ENCODE measurements around the gene PIEZO1.

Gene PIEZO1

DNA sequence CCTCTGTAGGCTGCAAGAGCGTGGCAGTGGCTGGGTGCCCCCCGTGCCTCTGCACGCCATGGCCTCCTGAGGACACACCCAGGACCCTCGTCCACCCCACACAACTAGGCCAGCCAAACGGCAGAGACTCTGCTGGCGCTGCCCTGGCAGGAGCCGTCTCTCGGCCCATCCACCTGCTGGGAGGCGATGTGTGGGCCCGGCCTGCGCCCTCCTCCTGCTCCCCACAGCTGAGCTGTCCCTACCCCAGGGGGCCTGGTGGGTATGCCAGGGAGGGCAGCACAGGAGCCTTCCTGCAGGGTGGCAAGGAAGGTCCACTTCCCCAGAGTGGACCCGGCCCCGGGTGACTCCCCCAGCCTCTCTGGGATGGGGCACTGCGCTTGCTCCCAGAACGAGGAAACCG is 85.8 kb downstream of the PIEZO1 start:
- DNase-seq, result no peak

DNA sequence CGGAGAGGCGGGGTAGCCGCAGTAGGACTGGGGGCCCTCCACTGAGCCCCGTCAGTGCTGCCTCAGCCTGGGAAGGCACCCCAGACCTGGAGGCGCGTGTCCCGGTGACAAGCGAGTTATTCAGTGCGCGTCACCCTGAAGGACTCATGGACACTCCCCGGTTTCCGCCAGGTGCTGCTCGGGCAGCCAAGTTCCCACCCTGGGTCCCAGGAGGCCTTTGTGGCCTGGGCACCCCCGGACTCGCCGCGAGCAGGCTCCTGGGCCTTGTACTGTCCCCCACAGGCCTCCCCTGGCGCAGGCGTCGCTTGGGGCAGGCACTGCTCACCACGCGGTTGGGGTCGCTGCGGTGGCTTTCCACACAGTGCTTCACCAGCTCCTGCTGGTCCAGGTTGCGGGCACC is 86.4 kb downstream of the PIEZO1 start:
- DNase-seq, result no peak

DNA sequence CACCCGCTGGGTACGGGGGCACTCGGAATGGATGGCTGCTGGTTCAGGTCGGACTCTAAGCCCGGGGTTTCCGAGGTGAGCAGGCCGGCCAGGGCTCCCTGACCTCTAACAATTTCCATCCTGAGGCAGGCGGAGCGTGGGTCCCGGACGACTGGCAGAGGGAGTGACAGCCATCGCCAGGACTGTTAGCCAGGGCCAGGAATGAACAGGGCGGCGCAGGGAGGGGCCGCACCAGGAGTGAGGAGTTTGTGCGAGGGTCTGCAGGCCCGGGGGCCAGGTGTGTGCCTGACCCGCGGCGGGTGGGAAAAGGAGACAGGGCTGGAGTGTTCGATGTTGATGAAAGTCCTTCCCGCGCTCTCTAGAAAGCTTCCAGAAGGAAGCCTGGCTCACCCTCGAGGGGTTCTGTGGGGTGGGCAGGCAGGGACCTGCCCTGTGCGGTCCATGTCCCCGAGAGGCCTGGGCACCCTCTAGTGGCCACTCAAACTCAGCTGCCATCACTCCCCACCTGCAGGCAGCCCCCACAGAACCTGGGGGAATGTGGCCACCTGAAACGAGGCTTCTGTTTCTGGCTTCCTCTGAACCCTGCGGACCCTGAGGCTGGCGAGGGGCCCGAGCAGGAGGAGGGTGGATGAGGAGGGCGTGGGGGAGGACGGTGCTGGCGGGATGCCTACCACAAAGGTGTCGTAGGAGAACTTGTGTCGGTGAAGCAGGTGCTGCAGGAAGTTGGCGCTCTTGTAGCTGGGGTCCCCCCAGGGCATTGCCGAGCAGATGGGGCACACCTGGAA is 87.0 kb downstream of the PIEZO1 start:
- no peak for DNase-seq

DNA sequence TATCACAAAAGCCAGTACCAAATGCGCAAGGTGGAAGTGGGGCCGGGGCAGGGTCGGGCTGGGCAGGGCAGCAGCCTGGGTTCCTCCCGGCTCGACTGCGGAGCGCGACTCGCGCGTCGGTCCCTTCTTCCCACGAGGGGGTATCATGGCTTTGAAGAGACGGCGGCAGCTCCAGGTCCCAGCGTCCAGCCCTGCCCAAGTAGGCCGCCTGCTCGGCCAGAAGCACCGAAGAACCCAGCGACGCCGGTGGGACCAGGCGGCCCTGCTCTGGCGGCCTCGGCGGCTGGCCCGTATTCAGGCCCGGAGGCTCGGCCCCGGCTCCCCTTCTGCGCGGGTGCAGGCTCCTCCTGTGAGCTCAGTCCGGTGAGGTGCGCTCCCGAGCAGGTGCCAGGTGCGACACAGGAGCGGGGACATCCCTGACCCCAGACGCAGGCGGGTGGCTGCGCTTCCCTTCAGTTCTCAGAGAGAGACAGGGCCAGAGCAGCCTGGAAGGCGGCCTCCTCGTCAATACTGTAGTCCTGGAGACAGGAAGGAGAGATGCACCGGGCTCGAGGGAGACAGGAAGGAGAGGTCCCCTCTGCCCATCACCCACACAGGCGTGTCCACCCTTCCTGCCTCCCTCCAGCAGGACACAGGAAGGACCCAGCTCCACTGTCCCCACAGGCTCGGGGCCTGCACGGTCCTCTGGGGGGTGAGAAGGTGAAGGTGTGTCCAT is 87.7 kb downstream of the PIEZO1 start:
- DNase-seq, result no peak

DNA sequence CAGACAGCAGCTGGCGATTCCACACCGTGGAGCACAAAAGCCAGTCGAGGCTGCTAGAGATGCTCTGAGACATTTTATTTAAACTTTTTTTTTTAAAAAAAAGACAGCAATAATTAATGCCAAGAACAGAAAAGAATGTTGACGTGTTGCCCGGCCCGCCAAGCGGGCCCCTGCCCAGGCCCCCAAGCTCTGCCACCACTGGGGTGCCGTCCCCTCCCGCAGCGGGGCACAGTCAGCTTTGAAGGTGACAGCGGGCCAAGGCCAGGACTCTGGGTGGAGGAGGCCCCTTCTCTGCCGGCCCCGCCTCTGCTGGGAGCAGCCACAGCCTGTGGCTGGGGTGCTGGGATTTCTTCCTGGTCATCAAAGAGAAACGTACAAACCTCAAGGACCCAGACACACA is 88.6 kb downstream of the PIEZO1 start:
- no peak for DNase-seq

DNA sequence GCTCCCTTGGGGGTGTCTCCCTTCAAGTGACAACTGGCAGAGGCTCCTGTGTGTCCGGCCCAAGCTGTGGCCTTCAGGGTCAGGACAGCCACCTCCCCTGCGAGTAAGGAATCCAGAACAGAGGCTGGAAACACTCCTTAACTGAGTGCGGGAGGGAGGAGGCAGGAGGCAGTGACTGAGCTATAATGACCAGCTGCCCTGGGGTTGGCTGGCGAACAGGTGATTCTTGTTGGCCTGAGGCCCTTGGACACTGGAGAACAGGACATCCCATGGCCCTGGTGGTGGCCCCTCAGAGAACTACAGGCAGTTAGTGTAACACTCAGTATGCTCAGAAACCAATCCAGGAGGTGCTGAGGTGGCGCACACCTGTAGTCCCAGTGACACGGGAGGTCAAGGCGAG is 89.3 kb downstream of the PIEZO1 start:
- no peak for DNase-seq

DNA sequence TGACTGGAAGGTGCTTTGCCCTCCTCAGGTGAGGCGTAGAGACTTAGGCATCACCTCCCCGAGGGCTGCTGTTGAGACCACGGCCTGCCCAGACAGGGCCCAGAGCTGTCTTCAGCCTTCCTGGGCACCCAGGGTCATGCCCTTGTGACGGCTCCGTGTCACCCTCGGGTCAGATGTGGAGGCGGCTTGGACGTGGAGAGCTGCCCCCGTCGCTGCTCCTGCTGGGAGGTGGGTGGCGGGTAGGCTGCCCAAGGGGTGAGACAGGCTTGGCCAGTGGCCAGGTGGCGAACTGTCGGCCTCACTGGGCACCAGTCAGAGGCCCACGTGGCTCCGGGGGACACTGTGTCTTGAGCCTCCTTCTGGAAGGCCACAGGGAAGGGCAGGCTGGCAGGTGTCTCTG is 89.8 kb downstream of the PIEZO1 start:
- DNase-seq, result no peak

DNA sequence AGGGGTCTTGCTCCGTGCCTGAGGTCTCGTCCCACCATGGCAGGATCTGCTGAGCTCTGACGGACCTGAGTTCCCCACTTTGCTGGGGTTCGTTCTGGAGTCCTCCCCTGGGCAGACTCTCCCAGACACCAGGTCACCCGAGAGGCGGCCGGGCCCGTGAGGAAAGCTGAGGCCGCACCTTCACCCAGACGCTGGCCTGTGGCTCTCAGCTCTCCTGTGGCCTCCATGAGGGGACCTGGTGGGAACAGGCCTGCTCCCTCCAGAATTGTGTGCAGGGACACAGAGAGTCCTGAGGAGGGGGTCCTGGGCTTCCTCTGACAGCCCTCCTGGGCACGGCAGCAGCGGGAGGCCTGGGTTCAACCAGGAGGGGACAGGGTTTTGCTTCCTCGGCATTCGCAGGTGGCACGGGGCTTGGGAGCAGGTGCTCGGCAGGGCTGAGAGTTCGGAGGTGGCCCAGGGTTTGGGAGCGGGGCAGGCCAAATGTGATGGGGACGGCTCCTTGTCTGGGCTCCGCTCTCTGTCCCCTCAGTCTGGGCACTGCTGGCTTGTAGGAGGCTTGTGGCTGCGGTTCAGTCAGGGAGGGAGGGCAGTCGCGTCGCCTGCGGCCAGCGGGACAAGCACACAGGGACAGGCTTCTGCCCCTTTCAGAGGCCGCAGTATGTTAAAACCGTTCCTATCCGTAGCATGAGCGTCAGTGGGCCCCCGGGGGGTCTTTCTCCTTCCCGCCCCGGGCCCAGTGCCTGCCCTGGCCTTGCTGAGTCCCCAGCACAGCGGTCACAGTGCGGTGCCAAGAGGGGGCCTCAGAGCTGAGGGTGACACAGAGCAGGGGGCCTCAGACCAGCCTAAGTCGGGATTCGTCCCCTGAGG is 90.6 kb downstream of the PIEZO1 start:
- DNase-seq, result no peak

DNA sequence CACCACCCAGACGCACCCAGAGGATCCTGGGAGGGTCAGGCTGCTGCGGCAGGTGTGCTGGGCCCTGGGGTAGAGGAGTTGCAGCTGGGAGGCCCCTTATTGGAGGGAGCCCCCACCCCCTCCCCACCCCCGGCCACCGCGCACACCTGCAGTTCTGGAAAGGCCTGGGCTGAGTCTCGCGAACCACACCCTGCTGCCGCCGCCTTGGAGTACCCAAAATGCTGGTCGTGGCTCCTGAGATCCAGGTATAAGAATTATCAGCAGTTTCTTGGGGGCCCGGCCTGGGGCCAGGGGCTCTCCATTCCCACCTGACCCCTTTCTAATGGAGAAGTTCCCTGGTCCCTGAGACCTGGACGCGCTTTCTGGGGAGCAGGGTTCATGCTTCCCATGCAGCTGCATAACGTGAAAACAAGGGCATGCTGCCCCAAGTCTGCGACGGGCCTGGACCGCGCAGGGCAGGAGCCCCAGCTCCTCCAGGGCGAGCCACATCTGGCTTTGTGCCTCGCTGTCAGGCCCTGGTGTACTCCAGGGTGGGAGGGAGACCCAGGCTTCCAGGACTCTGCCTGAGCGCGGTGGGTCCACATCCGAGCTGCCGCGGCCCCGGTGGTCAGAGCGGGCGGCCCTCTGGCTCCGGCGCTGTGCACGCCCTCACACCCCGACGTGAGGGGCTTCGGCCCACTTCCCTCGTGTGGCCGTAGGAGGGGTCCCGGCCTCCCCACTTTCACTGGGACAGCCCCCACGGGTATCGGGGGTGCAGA is 91.4 kb downstream of the PIEZO1 start:
- DNase-seq, result no peak

DNA sequence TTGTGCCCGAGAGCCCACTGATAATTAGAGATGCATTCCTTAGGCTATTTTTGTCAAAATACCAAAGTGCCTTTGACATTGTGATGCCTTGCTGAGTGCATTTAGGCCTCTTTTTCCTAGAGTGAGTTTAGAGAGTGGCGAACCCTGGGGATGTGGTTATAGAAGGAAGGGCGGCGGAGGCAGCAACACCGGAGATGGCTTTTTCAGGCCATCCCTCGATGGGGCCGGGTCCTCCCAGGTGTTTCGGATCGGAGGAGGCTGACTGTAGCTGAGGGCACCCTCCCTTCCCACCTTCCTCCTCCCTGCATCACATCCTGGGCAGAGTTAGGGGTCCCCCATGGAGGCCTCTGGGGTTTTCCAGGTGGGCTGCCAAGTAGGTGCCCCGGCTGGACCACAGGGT is 92.2 kb downstream of the PIEZO1 start:
- DNase-seq, result no peak

DNA sequence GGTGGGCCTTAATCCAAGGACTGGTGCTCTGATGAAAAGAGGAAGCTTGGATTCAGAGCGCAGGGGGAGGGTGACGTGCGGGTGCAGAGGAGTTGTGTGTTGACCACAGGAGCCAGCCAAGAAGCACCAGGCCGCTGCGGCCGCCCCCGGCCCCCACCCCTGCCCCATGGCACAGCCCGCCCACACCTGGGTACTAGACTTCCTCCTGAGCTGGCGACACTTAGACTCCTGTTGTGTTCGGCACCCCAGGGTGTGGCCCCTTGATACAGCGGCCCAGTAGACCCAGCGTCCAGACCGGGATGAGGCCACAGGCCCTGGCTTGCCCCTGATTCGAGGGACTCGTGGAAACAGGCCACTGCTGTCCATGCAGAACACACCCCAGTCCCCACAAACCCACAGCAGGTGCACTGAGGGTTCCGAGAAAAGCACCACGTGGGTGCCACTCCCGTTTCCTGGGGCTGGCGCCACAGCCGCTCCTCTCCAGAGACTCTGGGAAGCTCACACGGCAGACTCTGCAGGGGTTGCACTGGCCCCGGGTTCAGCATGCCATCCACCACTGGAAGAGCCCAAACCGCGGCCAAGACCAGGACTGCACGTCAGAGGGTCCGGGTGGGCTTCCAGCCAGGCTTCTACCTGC is 93.0 kb downstream of the PIEZO1 start:
- no peak for DNase-seq

DNA sequence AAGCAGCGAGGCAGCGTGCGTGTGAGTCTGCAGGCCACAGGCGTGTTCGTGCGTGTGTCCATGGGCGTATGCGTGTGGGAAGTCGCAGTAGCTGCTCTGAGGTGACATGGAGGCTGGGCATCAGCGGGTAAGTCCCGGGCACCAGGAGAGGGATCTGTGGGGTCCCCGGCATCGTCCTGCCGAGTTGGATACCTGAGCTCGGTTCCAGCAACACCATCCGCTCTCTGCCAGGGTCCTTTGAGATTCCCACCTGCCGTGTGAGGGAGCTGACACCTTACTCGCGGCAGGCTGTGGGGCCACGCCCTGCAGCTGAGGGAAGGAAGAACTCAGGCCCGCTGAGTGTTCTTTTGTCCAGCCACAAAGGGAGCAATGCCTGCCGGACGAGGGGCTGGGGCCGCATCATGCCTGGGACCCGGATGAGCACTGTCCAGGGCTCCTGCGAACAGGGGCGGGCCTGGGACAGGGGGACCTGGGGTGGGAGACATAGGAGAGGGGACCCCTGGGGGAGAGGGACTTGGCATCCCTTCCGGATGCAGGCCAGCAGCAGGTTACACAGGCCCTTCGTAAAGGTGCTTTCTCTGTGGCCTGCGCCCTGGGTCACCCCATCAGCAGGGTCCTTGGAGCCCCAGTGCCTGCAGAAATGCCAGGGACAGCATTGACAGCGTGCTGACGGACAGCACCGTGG is 93.7 kb downstream of the PIEZO1 start:
- no peak for DNase-seq

DNA sequence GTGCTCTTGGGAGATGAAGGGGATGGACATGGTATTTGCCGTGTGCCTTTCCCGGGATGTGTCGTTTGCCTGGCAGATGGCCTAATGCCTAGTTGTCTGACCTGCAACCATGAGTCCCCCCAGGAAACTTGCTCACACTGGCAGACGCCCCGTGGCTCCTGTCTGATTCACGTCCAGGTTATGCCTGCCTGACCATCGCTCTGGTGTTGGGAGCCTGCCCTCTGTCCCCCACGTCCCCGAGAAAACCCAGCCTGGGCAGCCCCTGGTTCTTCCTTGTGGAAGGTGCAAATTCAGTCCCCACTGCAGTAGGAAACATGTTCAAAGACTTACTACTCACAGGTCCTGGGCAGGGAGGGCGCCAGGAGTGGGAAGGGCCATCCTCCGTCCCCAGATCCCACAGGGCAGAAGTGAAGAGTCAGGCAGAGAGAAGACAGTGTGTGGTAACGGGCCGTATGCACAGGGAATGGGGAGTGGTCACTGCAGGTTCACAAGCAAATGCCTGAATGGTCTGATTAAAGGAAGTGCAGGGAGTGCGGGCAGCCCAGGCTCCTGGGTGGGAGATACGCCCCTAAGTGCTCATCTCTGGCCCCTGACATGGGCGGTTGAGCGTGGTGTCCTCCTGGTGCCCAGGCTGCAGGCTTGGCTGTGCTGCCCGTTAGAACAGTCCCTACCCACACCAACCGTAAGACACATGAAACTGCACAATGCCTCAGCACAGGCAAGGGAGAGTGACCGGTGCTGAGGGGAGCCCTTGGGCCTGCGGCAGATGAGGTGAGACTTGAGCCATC is 94.5 kb downstream of the PIEZO1 start:
- DNase-seq, result no peak

DNA sequence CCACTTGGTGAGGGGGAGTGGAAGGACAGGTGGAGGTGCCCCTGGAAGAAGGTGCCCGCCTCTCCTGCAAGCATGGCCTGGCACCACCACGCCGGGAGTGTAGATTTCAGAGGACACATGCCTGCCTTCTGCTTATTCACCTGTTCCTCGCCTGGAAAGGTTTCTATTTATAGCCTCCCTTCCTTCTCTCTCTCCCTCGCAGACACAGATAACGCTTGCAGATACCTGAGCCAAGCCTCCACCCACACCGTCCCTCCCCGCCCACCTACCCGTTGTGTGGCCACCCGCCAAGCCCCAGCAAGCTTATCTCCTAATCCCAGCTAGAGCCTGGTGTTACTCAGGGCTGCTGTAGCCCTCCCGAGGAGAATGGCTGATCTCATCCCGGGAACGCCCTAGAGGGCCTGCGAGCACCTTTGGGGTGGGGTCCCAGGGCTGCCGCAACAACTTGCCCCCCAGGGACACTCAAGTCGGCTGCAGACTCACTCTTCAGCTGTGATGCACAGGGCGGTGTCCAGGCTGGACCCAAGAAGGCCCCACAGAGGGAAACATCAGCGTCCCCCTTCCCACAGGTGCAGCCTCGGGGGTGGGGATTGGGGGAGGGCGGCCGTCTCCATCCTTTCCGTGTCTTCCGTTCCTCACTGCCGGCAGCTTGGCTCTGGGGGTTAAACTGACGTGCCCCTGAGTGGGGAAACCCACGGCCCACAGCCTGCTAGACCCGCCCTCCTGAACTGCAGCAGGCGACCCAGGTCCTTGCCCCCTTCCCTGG is 96.8 kb downstream of the PIEZO1 start:
- peak; percentile 80 for DNase-seq

DNA sequence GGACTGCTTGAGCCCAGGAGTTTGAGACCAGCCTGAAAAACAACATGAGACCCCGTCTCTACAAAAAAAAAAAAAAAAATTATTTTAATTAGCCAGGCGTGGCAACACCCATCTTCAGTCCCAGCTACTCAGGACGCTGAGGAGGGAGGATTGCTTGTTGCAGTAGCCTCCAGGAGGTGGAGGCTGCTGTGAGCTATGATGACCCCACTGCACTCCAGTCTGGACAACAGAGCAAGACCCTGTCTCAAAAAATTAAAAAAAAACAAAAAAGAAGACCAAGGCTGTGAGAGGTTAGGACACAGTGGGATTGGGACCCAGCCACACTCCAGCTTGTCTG is 97.4 kb downstream of the PIEZO1 start:
- DNase-seq, result peak; percentile 47

DNA sequence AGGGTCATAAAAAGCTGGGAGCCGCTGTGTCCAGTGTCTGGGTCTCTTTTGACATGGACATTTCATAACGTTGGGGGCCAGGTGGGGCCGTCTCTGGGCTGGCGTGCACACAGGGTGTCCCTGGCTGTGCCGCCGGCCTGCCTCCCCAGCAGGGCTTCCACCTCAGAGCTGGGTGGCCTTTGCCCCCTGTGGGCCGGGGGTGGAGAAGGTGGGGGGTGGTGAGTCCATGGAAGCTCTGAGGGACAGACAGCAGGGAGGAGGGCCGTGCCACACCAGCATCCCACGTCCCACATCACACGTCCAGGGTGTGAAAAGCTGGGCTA is 97.8 kb downstream of the PIEZO1 start:
- DNase-seq, result no peak

DNA sequence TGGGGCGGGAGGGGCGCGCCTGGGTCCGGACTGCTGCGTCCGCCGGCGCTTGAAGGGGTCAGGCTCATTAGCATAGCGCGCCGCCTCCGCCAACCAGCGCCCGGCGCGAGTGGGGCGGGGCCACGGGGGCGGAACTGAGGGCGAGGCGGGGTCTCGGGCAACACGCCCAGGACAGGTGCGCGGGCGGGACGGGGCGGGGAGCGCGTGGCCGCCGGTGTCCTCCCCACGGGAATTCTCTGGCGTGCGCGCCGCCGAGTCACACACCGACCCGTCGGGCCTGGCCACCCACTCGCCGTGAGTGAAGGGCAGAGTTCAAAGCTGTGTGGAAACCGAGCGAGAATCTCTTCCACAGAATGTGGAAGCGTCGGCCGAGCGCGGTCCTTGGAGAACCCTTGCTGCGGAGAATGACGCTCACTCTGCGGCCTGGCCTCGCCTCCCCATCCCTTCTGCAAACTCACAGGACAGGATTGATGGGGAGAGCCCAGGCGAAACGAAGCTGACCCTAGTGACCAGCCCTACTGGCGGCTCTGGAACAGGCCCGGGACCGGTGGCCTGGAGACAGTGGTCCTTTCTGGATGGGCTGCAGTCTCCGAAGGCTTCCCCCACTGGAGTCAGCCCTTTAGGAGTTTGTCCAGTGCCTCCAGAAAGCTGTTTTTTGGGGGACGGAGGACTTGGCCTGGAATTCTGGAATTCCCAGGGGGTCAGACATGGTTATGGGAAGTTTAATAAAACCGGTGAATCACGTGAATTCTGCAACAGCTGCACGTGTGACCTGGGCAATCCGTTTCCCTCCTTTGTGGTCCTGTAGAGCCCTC is 98.4 kb downstream of the PIEZO1 start, which contains the start of gene SNAI3:
SNAI3 (minus strand) TSS at position 69 of the 815 bp plus-strand sequence. CDS start 101 bp downstream, outside the sequence.
- peak; percentile 68 for DNase-seq

DNA sequence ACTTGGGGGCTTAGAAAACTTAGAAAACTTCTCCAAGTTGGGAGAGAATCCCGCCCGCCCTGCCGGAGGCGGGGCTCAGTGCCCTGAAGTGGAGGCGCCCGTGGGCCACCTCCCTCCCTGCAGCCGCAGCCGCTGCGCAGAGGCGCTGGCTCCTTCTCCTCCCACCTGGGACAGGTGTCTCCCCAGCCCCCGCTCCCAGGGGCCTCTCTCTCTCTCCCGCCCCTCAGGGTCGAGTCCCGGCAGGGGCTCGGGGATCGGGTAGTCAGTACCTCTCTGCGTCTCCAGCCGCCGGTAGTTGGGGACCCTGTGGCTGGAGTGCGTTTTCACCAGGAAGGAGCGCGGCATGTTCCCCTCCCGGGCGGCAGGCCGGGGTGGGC is 99.0 kb downstream of the PIEZO1 start:
- peak; percentile 67 for DNase-seq

Data from NCI-H510A treated with DMSO at 0.1 percent for 48 hours (cell line).